GM12878 (cell line): Measurements from ENCODE around the gene NID1. TPM values are rescaled to one million over a fixed set of nuclear protein-coding genes. Genes with fewer than 3 reads are reported as not detected.
A peak's percentile ranks its signal among the peaks of the same experiment; 100 is the strongest.

ENCODE experiments used
- BRCA1 ChIP-seq: IDR thresholded peaks from 2 replicates; pipeline ENCODE4 v1.6.1; 2011; ENCODE audit warnings: low read depth, low read length, improper control_type of control experiment
- CBX5 ChIP-seq: sonication (generic); IDR thresholded peaks from 2 replicates; pipeline ENCODE4 v1.6.1; 2016; ENCODE audit warnings: low read depth, moderate library complexity, mild to moderate bottlenecking, inconsistent platforms
- CEBPZ ChIP-seq: fragments of 150-350 bp; IDR thresholded peaks from 2 replicates; pipeline ENCODE4 v1.6.1; 2016; ENCODE audit warnings: low read depth, low read length
- CREB1 ChIP-seq: IDR thresholded peaks from 2 replicates; pipeline ENCODE4 v1.6.1; 2012; ENCODE audit warnings: low read depth, mild to moderate bottlenecking, inconsistent platforms
- EGR1 ChIP-seq, 2 experiments: IDR thresholded peaks; 1 replicate in 1 of 2; 2 replicates in 1 of 2; pipeline ENCODE4 v1.6.1; 2011 to 2012; ENCODE audit warnings: low read depth in 2 of 2, low read length in 2 of 2, borderline replicate concordance in 1 of 2, mild to moderate bottlenecking in 1 of 2, moderate library complexity in 1 of 2
- IKZF1 ChIP-seq: fragments of 450-650 bp; conservative IDR thresholded peaks from 2 replicates; pipeline ENCODE4 v1.6.1; 2017; ENCODE audit warnings: antibody characterized with exemption, mild to moderate bottlenecking
- KLF5 ChIP-seq: fragments of 450-650 bp; IDR thresholded peaks from 2 replicates; pipeline ENCODE4 v1.6.1; 2014; ENCODE audit warnings: mild to moderate bottlenecking; ENCODE audit not compliant: partially characterized antibody
- MAX ChIP-seq: IDR thresholded peaks from 2 replicates; pipeline ENCODE4 v1.6.1; 2012; ENCODE audit warnings: low read depth, low read length, improper control_type of control experiment
- MEF2A ChIP-seq: IDR thresholded peaks from 2 replicates; pipeline ENCODE4 v1.6.1; 2011; ENCODE audit warnings: low read depth, mild to moderate bottlenecking, low read length, moderate library complexity; ENCODE audit not compliant: insufficient read depth
- MEF2B ChIP-seq: fragments of 450-650 bp; IDR thresholded peaks from 2 replicates; pipeline ENCODE4 v1.6.1; 2018; ENCODE audit warnings: mild to moderate bottlenecking, moderate library complexity; ENCODE audit not compliant: partially characterized antibody, poor library complexity, severe bottlenecking
- MLLT1 ChIP-seq: fragments of 450-650 bp; IDR thresholded peaks from 2 replicates; pipeline ENCODE4 v1.6.1; 2016; ENCODE audit warnings: mild to moderate bottlenecking
- POLR2A ChIP-seq: IDR thresholded peaks from 2 replicates; pipeline ENCODE4 v1.6.1; 2011; ENCODE audit warnings: low read depth, mild to moderate bottlenecking, low read length
- SKIL ChIP-seq: fragments of 450-650 bp; IDR thresholded peaks from 2 replicates; pipeline ENCODE4 v1.6.1; 2017; ENCODE audit warnings: mild to moderate bottlenecking, low read depth, inconsistent platforms; ENCODE audit not compliant: poor library complexity, severe bottlenecking
- TCF12 ChIP-seq: IDR thresholded peaks from 2 replicates; pipeline ENCODE4 v1.6.1; 2011; ENCODE audit warnings: low read depth, mild to moderate bottlenecking, low read length
- TCF3 ChIP-seq: IDR thresholded peaks from 2 replicates; pipeline ENCODE4 v1.6.1; 2012; ENCODE audit warnings: low read depth, mild to moderate bottlenecking, low read length, borderline replicate concordance; ENCODE audit not compliant: insufficient read depth
- ZBTB4 ChIP-seq: fragments of 450-650 bp; formaldehyde crosslinking; IDR thresholded peaks from 2 replicates; pipeline ENCODE4 v1.4.0; 2022; ENCODE audit warnings: mild to moderate bottlenecking, moderate library complexity
- ZNF207 ChIP-seq: fragments of 450-650 bp; IDR thresholded peaks from 2 replicates; pipeline ENCODE4 v1.6.1; 2014; ENCODE audit warnings: antibody characterized with exemption, mild to moderate bottlenecking, borderline replicate concordance
- ZNF384 ChIP-seq: IDR thresholded peaks from 2 replicates; pipeline ENCODE4 v1.6.1; 2012; ENCODE audit warnings: low read depth, mild to moderate bottlenecking, low read length, improper control_type of control experiment, borderline replicate concordance
- polyA plus RNA-seq, 11 experiments: library from polyadenylated mRNA; depleted of rRNA in 4 of 11; unstranded in 6 of 11; stranded (reverse) in 5 of 11; fragments of >200 nt; fragmentation: Nextera tagmentation in 4 of 11; fragmentation: Illumina TruSeq in 1 of 11; extraction: Ambion mirVana in 4 of 11; extraction: Trizol in 1 of 11; gene quantifications; 1 replicate in 1 of 11; 2 replicates in 10 of 11; pipeline versions ENCODE4 v1.2.1 to v1.2.3, GENCODE V29; 2011 to 2016; ENCODE audit warnings: inconsistent platforms in 2 of 11, missing spikeins in 2 of 11, low read depth in 1 of 11
- total RNA-seq, 4 experiments: library from RNA; depleted of rRNA in 3 of 4; stranded (reverse); fragments of >200 nt in 3 of 4; fragmentation: Illumina TruSeq in 1 of 4; extraction: Trizol in 1 of 4; gene quantifications; 2 replicates each; pipeline versions ENCODE4 v1.2.1 to v1.2.3, GENCODE V29; 2013 to 2021

NID1 gene
- total and polyA plus RNA-seq, 10 of the 15 experiments (the other 5 are each of a cell fraction or from before 2014, with no cell fraction given) = 4.2 to 25.7 (median 11.3) TPM

GRCh38 chr1:236058141-236058934 is 6.6 kb downstream of the NID1 start (continued):
- TF ChIP-seq TCF3 = peak; percentile 74; the same call in 1 of the 2 replicates
- TF ChIP-seq CBX5 = no peak
- no peak for TF ChIP-seq BRCA1
- no peak for TF ChIP-seq ZBTB4 (CRISPR knock-in tag)
- TF ChIP-seq MAX = no peak
- TF ChIP-seq ZNF384 = peak; percentile 36; the same call in 1 of the 2 replicates
- TF ChIP-seq EGR1 (IDR thresholded peaks at IDR 0.05; ENCODE audit: borderline replicate concordance in 1 of 2, low read depth in 2 of 2, low read length in 2 of 2) = no peak
- no peak for TF ChIP-seq MEF2A
- TF ChIP-seq MEF2B = no peak
- TF ChIP-seq KLF5 = no peak
- TF ChIP-seq MLLT1 = no peak
- TF ChIP-seq CEBPZ = no peak
- no peak for TF ChIP-seq SKIL
- no peak for TF ChIP-seq POLR2A
- no peak for TF ChIP-seq ZNF207
- TF ChIP-seq IKZF1 = peak; percentile 35; the same call in 1 of the 2 replicates
- peak; percentile 89 for TF ChIP-seq TCF12
- no peak for TF ChIP-seq CREB1
